Urinary bladder (tissue), 4 donors: ENCODE measurements around the gene GCNT4. TPM values are rescaled to one million over a fixed set of nuclear protein-coding genes. Genes with fewer than 3 reads are reported as not detected.
"Not testable (repeated sequence)": the region's sequence is repeated elsewhere in the genome, so short reads cannot be mapped to it uniquely, and the experiment has no call there.

Source experiments
- DNase-seq: peaks from one replicate; pipeline ENCODE4 v3.0.0-alpha.2; 2015; ENCODE audit errors: extremely low spot score
- H3K27ac ChIP-seq: one replicate; pipeline ENCODE4 v1.5.1; 2013; ENCODE audit warnings: low read depth, mild to moderate bottlenecking, moderate library complexity
- H3K36me3 ChIP-seq: one replicate; pipeline ENCODE4 v1.6.1; 2013; ENCODE audit warnings: mild to moderate bottlenecking, moderate library complexity; ENCODE audit not compliant: insufficient read depth
- H3K4me1 ChIP-seq: one replicate; pipeline ENCODE4 v1.6.1; 2013; ENCODE audit warnings: mild to moderate bottlenecking, moderate library complexity; ENCODE audit not compliant: insufficient read depth
- H3K4me3 ChIP-seq: one replicate; pipeline ENCODE4 v1.5.1; 2013; ENCODE audit warnings: low read depth, low read length
- WGBS: extraction: QIAGEN DNeasy Blood & Tissue Kit; methylation state at CpG from one replicate; pipeline ENCODE4 v1.1.7; 2013; 5-methylcytosine and 5-hydroxymethylcytosine counted together
- polyA plus RNA-seq: library from polyadenylated mRNA; stranded (reverse); fragments of 200-250 nt; gene quantifications from one replicate; pipeline ENCODE4 v1.2.3, GENCODE V29; 2013
- total RNA-seq: library from RNA; depleted of rRNA; stranded (reverse); fragments of >200 nt; gene quantifications from one replicate; pipeline ENCODE4 v1.2.3, GENCODE V29; 2014
- donor health status: healthy with polysubstance abuse.
- donor health status: healthy.

The GCNT4 gene, protein sequence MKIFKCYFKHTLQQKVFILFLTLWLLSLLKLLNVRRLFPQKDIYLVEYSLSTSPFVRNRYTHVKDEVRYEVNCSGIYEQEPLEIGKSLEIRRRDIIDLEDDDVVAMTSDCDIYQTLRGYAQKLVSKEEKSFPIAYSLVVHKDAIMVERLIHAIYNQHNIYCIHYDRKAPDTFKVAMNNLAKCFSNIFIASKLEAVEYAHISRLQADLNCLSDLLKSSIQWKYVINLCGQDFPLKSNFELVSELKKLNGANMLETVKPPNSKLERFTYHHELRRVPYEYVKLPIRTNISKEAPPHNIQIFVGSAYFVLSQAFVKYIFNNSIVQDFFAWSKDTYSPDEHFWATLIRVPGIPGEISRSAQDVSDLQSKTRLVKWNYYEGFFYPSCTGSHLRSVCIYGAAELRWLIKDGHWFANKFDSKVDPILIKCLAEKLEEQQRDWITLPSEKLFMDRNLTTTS
- total RNA-seq (16.7 TPM), polyA plus RNA-seq (3.2 TPM)

DNA sequence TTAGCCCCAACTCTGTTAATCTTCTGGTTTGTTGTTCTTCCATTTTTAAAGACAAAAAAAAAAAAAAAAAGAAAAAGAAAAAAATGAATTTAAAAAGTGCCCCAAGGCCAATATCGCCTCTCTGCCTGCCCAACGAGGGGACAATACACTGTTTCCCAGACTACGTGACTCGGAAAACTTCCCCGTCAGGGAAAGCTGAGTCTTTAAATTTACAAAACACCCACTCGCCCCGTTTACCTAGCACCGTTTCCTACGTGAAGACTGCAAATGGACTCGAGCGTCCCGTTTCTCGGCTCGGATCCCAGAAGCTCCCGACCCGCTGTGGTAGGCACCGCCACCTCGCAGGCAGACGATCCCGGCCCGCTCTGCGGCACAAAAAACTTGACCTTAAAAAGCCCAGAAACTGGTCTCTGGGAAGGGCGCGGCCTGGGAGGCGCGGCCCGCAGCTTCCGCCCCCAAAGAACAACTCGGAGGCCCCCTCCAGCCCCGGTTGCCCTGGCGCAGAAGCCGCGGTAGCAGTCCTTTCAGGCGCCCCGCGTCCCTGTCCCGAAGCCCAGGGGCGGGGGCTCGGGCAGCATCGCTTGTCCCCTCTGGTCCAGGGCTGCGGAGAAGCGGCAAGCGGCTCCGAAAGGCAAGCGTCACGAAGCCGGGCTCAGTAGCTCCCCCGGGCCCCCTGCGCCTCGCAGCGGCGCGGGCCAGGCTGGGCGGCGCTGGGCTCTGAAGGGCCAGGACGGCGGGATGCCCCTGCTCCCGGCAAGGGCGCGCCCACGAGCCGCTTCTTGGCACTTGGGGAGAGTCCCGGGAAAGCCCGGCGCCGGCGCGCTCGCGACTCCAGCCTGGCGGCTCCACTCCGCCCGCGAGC, at the start of gene GCNT4:
Gene GCNT4 (minus strand): TSS at position 367 of the 862 bp plus-strand sequence. CDS start 22,521 bp downstream, outside the sequence.
- Histone ChIP-seq H3K4me3 (peak within 1 kb of the TSS; percentile 93), H3K27ac (peak within 1 kb of the TSS; percentile 98), H3K36me3 (no peaks in the 10 kb centered on the region), H3K4me1 (peaks cover 2% of the 10 kb centered on the region)
- under 1% methylated on average over 74 of the region's 74 CpGs for WGBS
- no peak for DNase-seq

DNA sequence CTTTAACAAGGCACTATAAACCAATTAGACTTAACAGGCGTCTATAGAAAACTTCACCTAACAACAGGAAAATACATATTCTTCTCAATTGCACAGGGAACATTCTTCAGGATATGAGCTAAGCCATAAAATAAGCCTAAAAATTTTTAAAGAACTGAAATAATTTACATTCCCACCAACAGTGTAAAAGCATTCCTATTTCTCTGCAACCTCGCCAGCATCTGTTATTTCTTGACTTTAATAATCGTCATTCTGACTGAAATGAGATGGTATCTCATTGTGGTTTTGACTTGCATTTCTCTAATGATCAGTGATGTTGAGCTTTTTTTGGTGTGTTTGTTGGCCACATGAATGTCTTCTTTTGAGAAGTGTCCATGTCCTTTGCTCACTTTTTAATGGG, 43.6 kb upstream of the GCNT4 start:
- H3K27ac ChIP-seq, DNase-seq, H3K4me1 ChIP-seq, H3K36me3 ChIP-seq, H3K4me3 ChIP-seq: not testable (repeated sequence)
- WGBS = 52% methylated on average over 3 of the region's 3 CpGs

DNA sequence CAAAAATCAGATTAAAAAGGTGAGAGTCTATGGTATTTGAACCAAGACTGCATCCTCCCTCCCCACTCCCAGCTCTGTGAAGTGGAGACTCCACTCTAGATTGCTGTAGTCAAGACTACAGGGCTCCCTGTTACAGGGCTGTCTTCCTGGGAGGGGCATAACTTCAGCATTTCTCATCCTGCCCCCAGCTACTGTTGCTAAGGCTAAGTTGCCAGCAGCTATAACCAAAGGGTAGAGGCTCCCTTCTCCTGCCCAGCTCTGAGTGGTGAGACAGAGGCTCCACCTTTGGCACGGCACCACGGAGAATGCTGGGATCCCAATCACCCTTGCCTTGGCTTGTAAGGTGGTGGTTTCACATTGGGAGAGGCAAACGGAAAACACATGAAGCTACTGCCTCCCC, 39.2 kb upstream of the GCNT4 start:
- H3K4me1 ChIP-seq = no peaks in the 10 kb centered on the region
- 62% methylated on average over 3 of the region's 3 CpGs for WGBS
- DNase-seq = no peak
- no peak overlapping the region for H3K4me3 ChIP-seq
- H3K27ac ChIP-seq = no peak overlapping the region
- no peaks in the 10 kb centered on the region for H3K36me3 ChIP-seq

DNA sequence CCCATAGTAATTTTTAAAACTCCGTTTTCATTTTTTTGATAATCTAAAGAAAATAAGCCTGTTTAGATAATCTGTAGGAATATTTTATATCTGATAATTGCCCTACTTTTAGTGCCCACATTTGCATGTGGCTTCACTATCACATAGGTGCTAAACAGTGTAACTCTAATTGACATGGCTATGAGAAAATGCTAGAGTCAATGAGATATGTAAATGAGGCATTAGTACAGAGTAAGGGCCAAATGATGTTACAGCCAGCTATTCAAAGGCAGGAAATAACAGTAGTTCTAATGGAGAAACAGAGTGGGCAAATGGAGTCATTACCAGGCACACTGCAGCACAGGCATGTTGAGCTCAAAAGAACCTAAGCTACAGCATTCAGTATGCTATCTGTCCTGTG, 37.3 kb upstream of the GCNT4 start:
- WGBS = 51% methylated on average over 1 of the region's 1 CpG
- DNase-seq = no peak
- H3K4me3 ChIP-seq = no peak overlapping the region
- no peak overlapping the region for H3K27ac ChIP-seq
- H3K36me3 ChIP-seq = no peaks in the 10 kb centered on the region
- H3K4me1 ChIP-seq = no peaks in the 10 kb centered on the region

DNA sequence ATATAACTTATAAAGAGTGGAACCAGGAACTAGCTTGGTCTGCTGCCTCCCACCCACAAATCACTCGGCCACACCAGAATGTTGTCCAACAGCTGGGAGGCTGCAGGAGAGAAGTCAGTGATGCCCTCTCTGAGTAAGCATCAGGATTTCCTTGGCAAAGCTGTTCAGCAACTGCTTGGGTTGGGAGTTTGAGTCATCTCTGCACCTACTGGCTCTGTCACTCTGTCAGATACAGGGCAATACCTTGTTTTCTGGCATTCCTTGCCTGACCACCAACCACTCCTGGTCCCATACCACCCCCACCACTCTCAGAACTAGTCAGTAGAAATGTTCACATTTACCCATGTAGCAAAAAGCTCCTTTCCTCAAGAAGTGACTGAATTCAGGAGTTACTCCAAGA, 36.8 kb upstream of the GCNT4 start:
- no peaks in the 10 kb centered on the region for H3K4me1 ChIP-seq
- 73% methylated on average over 1 of the region's 1 CpG for WGBS
- H3K4me3 ChIP-seq = no peak overlapping the region
- H3K36me3 ChIP-seq = no peaks in the 10 kb centered on the region
- no peak for DNase-seq
- no peak overlapping the region for H3K27ac ChIP-seq

DNA sequence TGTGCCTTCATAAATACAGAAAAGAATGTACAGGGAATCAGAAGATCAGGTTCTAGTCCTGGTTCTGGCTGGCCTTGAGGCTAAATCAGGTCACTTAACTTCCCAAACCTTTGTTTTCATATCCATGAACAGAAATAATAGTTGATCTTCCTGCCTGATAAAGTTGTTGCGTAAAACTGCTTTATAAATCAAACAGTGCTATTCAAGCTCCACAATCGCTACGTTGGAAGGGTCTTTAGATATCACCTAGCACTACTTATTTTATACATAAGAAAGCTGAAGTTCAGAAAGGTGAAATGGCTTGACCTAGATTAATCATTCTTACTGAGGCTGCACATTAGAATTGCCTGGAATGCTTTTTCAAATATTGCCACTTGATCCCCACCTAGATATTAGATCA, 36.3 kb upstream of the GCNT4 start:
- WGBS = 65% methylated on average over 3 of the region's 3 CpGs

DNA sequence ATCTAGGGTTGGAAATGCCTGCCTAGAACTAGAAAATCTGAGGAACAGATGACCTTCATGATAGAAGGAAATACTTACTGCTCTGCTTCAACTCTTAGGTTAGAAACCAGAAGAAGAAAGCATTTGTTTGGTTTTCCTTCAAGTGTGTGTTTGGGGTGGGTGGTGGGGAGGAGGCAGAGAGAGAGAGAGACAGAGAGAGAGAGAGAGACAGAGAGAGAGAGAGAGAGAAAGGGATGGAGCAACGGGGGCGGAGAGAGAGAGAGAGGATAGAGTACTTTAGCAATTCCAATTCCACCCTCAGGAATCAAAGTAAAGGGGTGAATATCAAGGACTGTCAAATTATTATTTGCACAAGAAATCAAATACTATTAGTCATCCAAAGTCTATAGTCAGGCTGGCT, 29.2 kb upstream of the GCNT4 start:
- 70% methylated on average over 2 of the region's 2 CpGs for WGBS
- DNase-seq = no peak
- H3K27ac ChIP-seq = no peak overlapping the region
- H3K4me1 ChIP-seq = peaks cover 2% of the 10 kb centered on the region
- no peaks in the 10 kb centered on the region for H3K36me3 ChIP-seq
- no peak overlapping the region for H3K4me3 ChIP-seq

More for the DNA sequence above, 36.3 kb upstream of the GCNT4 start:
- no peaks in the 10 kb centered on the region for H3K4me1 ChIP-seq
- no peak for DNase-seq
- H3K36me3 ChIP-seq = no peaks in the 10 kb centered on the region
- H3K4me3 ChIP-seq = no peak overlapping the region
- no peak overlapping the region for H3K27ac ChIP-seq

DNA sequence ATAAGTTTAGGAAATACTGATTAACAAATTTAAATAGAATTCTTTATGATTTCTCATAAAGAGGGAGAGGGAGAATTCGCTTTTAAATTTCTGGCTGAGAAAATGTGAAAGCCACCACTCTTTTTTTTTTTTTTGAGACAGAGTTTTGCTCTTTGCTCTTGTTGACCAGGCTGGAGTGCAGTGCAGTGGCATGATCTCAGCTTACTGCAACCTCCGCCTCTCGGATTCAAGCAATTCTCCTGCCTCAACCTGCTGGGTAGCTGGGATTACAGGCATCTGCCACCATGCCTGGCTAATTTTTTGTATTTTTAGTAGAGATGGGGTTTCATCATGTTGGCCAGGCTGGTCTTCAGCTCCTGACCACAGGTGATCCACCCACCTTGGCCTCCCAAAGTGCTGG, 27.0 kb upstream of the GCNT4 start:
- WGBS = 80% methylated on average over 3 of the region's 3 CpGs
- not testable (repeated sequence) for H3K4me1 ChIP-seq, H3K4me3 ChIP-seq, H3K27ac ChIP-seq, H3K36me3 ChIP-seq, DNase-seq

DNA sequence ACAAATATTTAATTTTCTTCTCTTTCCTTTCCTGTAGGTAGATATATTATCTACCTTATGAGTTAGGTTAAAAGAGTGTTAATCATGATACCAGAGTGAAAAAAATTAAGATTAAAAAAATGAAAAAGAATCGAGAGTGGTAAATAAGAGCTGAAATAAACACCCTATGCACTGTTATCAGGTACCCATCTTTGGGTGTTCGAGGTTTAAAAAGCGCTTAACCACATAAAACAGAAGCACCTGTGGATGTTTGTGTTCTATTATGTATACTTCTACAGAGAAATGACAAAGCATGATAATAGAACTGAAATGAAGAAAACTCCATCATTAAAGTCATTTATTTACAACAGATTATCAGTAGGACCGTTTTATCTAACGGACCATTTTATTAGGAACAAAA, 25.7 kb upstream of the GCNT4 start:
- no peak overlapping the region for H3K4me3 ChIP-seq
- H3K27ac ChIP-seq = no peak overlapping the region
- 75% methylated on average over 5 of the region's 5 CpGs for WGBS
- peaks cover 2% of the 10 kb centered on the region for H3K4me1 ChIP-seq
- DNase-seq = no peak
- no peaks in the 10 kb centered on the region for H3K36me3 ChIP-seq

DNA sequence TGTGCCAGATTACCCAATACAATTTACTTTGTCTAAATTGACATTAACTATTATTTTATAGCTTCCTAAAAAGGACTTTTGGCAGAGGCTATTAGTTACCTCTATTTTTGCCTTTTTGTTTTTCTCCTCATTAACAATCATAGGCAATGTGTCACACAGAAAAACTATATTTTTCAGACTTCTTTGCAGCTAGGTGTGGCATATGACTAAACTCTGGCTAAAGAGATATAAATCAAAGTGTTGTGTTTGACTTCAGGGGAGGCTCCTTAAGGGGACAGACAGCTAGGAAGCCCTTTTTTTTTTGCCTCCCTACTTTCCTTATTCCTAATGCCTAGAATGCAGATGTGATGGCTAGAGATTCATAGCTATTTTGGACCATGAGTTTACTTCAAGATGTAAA, 19.7 kb upstream of the GCNT4 start:
- H3K27ac ChIP-seq = no peak overlapping the region
- DNase-seq = no peak
- no peaks in the 10 kb centered on the region for H3K4me1 ChIP-seq
- H3K4me3 ChIP-seq = no peak overlapping the region
- H3K36me3 ChIP-seq = no peaks in the 10 kb centered on the region

DNA sequence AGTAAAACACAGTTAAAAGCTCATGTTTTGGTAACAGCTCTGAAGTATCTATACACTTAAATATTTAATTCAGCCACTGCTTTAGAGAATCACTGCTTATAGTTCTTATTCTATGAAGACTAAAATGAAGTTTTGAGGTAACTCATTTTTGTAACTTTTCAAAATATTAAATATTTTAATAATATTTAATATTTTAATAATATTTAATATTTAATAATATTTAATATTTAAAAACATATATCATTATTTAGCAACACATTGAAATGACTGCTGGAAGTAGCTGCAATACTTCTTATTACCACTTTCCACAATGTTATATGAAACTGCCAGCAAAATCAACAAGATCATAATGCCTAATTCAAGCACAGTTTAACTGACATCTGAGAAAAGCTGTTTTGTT, 18.7 kb upstream of the GCNT4 start:
- H3K4me1 ChIP-seq = no peaks in the 10 kb centered on the region
- H3K27ac ChIP-seq = no peak overlapping the region
- H3K36me3 ChIP-seq = no peaks in the 10 kb centered on the region
- no peak overlapping the region for H3K4me3 ChIP-seq
- no peak for DNase-seq

DNA sequence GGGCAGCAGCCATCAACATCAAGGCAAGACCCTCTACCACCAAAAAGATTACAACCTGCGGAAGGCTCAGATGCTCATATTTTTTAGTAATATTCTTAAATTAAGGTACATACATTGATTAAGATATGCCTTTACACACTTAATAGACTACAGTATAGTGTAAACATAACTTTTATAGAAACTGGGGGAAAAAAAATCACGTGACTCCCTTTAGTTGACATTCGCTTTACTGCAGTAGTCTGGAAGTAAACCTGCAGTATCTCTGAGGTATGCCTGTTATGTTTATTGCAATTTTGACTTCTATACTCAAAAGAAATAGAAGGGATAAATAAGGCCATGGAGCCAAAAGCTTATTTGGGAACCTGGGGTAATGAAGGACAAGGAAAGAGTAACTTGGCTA, 15.1 kb upstream of the GCNT4 start:
- Histone ChIP-seq H3K27ac (no peak overlapping the region), H3K4me1 (no peaks in the 10 kb centered on the region), H3K36me3 (no peaks in the 10 kb centered on the region), H3K4me3 (no peak overlapping the region)
- WGBS = 85% methylated on average over 3 of the region's 3 CpGs
- no peak for DNase-seq

DNA sequence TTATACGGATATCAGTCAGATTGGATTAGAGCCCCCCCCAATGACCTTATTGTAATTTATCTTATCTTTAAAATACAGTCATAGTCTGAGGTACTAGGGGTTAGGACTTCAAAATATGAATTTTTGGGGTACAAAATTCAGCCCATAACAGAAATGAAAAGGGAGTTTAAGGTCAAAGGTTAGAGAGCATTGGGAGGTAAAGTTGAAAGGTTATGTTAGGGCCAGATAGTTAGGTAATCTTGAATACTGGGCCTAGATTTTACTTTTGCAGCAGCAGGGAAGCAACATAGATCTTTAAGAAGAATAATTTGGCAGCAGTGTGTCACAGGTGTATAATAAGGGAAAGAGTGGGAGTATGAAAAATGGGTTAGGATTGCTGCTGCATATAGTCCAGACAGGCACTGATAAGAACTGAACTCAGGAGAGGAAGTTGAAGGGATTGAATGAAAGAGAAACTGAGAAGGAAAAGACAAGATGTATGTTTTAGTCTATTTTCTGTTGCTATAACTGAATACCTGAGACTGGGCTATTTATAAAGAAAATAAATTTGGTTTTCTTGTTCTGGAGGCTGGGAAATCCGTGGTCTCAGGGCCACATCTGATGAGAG, 10.7 kb upstream of the GCNT4 start:
- H3K36me3 ChIP-seq = no peaks in the 10 kb centered on the region
- H3K27ac ChIP-seq = no peak overlapping the region
- no peak for DNase-seq
- 88% methylated on average over 2 of the region's 2 CpGs for WGBS
- no peaks in the 10 kb centered on the region for H3K4me1 ChIP-seq
- no peak overlapping the region for H3K4me3 ChIP-seq
